NK-92 treated with Interleukin-12 subunit alpha and Interleukin-12 subunit beta, amount 100 ng/mL, for 24 hours (cell line): ENCODE data around the gene PDE2A.
"Not testable (repeated sequence)": the region's sequence is repeated elsewhere in the genome, so short reads cannot be mapped to it uniquely, and the experiment has no call there.

Experiments used
- DNase-seq: peaks from one replicate; lab custom pipeline; 2025; lab: John Stamatoyannopoulos, UW

The PDE2A gene

GRCh38 chr11:72576661-72577060 lies 97.6 kb downstream of the PDE2A start:
- no peak for DNase-seq

- no peak for DNase-seq
Observed at GRCh38 chr11:72576243-72576595, 98.0 kb downstream of the PDE2A start.

GRCh38 chr11:72575533-72576242 lies 98.5 kb downstream of the PDE2A start:
- DNase-seq, result no peak

GRCh38 chr11:72574548-72575460 lies 99.4 kb downstream of the PDE2A start:
- no peak for DNase-seq

GRCh38 chr11:72573855-72574445 lies 100.3 kb downstream of the PDE2A start:
- no peak for DNase-seq

- DNase-seq, result peak; percentile 21
Observed at GRCh38 chr11:72573072-72573854, 101.0 kb downstream of the PDE2A start.

GRCh38 chr11:72572540-72572939 lies 101.7 kb downstream of the PDE2A start:
- DNase-seq, result not testable (repeated sequence)

- DNase-seq, result no peak
Observed at GRCh38 chr11:72570893-72571661, 103.1 kb downstream of the PDE2A start.

- DNase-seq, result peak; percentile 23
Observed at GRCh38 chr11:72569966-72570892, 104.0 kb downstream of the PDE2A start.

GRCh38 chr11:72568861-72569260 lies 105.4 kb downstream of the PDE2A start:
- DNase-seq, result no peak

- DNase-seq, result no peak
Observed at GRCh38 chr11:72562431-72562830, 111.8 kb downstream of the PDE2A start.

GRCh38 chr11:72561856-72562255 lies 112.4 kb downstream of the PDE2A start:
- no peak for DNase-seq

- DNase-seq, result not testable (repeated sequence)
Observed at GRCh38 chr11:72560864-72561263, 113.4 kb downstream of the PDE2A start.

GRCh38 chr11:72556433-72556832 lies 117.8 kb downstream of the PDE2A start:
- no peak for DNase-seq

- DNase-seq, result not testable (repeated sequence)
Observed at GRCh38 chr11:72555014-72555522, 119.2 kb downstream of the PDE2A start.

- peak; percentile 46 for DNase-seq
Observed at GRCh38 chr11:72553706-72554105, 120.5 kb downstream of the PDE2A start.

- DNase-seq, result no peak
Observed at GRCh38 chr11:72552399-72552910, 121.8 kb downstream of the PDE2A start.

- no peak for DNase-seq
Observed at GRCh38 chr11:72551571-72551970, 122.7 kb downstream of the PDE2A start.

GRCh38 chr11:72548463-72548862 lies 125.8 kb downstream of the PDE2A start:
- DNase-seq, result no peak

- DNase-seq, result no peak
Observed at GRCh38 chr11:72546866-72547265, 127.4 kb downstream of the PDE2A start.
